Activated T-cell treated with anti-CD3 and anti-CD28 coated beads for 4 hours (primary cell): ENCODE results near the gene LIPE.
A peak's percentile ranks its signal among the peaks of the same experiment; 100 is the strongest.

ENCODE experiments used
- DNase-seq: peaks from one replicate; pipeline ENCODE4 v3.0.0-alpha.2; 2020

The LIPE gene

GRCh38 chr19:42442833-42443232, 15.6 kb upstream of the LIPE start, which contains the start of gene CXCL17:
TSS of gene CXCL17 (minus strand) at chr19:42442946. CDS start at chr19:42442832, 114 bp downstream.
- no peak for DNase-seq

GRCh38 chr19:42441049-42441445, 13.9 kb upstream of the LIPE start:
- no peak for DNase-seq

DNA sequence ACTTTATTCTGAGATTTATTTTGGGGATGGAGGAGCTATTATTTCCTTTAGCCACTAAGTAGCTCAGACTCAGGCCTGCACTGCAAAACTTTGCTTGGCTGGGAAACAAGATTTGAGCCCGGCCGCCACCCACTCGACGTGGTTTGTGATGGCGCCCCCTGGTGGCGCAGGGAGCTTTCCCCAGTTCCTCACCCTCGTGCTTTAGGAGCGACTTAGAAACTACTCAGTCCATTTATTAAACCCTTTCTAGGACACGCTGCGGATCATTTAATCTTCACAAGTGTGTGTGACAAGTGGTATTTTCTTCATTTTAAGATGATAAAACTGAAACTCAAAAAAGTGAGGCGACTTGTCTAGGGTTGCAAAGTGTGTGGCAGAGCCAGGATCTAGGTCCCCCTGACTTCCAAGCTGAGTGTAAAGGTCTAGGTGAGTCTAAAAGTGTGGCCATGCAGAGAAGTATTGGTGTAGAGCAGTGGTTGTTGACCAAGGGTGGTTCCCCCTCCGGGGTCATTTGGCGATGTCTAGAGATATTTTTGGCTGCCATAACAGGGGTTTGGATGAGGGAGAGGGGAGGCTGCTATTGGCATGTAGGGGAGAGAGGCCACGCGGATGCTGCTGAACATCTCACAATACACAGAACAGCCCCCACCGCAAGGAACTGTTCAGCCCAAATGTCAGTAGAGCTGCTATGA, 13.3 kb upstream of the LIPE start:
- DNase-seq: peak; percentile 79

DNA sequence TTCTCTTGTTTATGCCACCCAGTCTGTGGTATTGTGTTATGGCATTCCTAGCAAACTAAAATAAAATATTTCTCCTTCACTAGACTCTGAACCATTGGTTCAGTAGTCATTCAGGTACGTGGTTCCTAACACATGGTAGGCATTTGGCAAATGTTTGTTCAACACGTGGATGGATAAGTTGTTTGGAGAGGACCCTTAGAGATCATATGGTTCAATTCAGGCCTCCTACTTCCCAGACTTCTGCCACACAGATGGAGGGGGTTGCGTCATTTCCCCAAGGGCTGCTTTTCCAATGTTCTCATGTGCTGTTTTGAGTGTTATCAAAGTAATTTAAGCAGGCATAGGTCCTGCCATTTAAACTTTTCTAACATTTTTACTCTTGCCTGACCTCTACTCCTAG, 8.8 kb upstream of the LIPE start:
- no peak for DNase-seq

DNA sequence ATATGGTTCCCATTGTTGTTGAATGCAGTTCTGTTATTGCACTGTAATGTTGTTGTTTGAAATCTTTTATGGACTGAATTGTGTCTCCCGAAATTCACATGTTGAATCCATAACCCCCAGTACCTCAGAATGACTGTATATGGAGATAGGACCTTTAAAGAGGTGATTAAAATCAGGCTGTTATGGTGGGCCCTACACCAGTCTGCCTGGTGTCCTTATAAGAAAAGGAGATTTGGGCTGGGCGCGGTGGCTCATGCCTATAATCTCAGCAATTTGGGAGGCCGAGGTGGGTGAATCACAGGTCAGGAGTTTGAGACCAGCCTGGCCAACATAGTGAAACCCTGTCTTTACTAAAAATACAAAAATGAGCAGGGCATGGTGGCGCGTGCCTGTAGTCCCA, 8.1 kb upstream of the LIPE start:
- no peak for DNase-seq

- DNase-seq: peak; percentile 51
Observed at GRCh38 chr19:42433503-42434260, 6.5 kb upstream of the LIPE start.

DNA sequence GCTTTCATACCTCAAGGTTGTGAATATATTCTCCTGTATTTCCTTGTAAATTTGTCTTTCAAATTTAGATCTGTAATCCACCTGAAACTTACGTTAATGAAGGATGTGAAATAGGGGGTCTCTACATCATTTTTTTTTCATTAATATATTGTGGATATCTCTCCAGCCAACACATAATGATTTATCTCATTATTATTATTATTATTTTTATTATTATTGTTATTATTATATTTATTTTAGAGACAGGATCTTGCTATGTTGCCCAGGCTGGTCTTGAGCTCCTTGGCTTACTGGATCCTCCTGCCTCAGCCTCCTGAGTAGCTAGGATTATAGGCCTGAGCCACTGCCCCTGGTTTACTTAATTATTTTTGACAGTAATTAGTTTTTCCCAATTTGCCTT, 4.3 kb upstream of the LIPE start:
- DNase-seq: no peak

GRCh38 chr19:42428676-42429075, 1.5 kb upstream of the LIPE start:
- DNase-seq: no peak

- no peak for DNase-seq
Observed at GRCh38 chr19:42426643-42427042, 545 bp downstream of the LIPE start.

GRCh38 chr19:42424712-42425131, 2.5 kb downstream of the LIPE start:
- no peak for DNase-seq

GRCh38 chr19:42424345-42424707, 2.9 kb downstream of the LIPE start:
- DNase-seq: no peak

GRCh38 chr19:42423462-42424344, 3.5 kb downstream of the LIPE start:
- DNase-seq: peak; percentile 93

DNA sequence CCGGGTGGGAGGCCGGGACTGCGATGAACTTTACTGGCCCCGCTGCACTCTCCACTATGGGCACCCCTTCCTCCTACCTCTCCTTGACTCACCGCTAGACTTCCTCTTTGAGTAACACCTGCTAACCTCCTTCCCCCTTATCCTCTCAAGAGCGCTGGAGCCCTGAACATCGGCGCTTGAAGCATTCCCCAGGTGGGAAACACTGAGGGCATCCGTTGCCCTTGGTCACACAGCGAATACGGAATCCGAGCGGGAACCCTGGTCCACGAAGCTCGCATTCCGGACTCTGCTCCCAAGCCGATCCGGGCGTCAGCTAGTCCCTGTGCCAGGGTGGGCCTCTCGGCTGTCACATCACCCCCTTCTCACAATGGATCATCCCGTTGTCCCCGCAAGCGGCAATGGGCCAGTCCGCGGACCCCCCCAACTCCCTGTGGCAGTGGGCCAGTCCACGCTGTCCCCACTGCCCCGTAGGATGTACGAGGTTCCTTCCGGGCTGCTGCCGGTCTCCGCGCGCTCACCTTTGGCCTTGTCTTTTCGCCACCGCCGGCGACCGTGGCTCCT, 4.2 kb downstream of the LIPE start:
- DNase-seq: peak; percentile 16

DNA sequence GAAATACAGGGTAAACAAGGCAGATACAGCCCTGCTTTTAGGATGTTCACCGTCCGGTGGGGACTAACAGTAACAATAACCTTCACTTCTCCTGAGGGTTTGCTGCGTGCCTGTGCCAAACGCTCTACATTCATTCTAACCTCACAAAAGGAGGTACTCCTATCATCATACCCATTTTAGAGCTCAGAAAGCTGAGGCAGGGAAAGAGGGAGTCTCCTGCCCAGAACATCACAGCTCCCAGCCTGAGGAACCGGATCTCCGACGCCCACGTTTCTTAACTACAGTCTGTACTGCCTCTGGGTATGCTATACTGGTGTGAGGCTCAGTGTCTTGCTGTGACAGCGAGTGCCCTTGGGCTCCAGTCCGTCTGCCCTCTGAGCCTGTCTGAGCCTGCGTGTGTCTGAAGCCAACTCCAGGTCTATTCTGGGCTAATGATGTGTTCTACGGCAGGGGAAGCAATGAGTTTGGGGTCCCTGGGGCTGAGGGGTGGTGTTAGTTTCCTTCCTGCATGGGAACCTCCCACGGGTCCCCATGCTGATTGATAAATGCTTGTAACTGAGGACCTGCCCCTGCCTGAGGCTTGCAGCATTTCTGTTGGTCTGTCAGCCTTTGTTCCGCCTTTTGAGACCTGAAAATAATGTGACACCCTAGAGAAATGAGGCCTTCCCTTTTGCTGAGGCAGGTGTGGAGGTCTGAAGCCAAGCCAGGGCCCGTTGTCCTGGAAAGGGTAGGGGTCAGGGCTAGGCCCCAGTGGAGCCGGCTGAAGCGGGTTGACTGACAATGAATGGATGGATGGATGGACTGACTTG, 4.9 kb downstream of the LIPE start:
- no peak for DNase-seq

GRCh38 chr19:42421591-42422031, 5.6 kb downstream of the LIPE start:
- DNase-seq: no peak

DNA sequence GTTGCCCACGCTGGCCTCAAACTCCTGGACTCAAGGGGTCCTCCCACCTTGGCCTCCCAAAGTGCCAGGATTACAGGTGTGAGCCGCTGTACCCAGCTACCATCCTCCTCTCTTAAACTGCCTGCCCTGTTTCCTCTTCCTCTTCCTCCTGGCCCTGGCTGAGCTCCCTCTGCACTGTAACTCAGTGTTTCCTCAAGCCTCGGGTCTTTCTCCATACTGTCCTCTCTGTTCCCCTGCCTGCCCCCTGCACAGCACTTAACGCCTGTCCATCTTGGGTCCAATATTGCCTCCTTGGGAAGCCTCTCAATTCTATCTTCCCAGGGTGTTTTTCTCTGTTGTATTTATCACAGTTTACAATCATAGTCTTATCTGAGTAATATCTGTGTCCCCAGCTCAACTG, 6.1 kb downstream of the LIPE start:
- DNase-seq: no peak

DNA sequence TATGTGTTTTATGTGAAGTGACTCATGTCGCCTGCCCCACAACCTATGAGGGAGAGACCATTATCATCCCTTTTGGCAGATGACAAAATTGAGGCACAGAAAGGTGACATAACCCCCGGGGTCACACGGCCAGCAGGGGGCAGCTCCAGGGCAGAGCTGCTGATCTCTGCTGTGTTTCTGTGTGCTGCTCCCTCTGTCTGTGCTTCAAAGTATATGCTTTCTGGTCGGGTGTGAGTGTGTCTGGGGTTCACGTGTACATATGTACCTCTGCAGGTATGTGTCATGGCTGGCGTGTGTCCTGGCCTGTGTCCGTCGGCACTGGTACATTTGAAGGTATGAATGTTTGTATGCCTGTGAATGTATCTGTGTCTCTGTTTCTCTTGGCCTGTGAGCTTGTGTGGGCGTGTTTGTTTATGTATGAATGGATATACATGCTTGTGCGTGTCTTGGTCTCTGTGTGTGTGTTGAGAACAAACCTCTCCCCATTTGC, 7.1 kb downstream of the LIPE start:
- peak; percentile 68 for DNase-seq

DNA sequence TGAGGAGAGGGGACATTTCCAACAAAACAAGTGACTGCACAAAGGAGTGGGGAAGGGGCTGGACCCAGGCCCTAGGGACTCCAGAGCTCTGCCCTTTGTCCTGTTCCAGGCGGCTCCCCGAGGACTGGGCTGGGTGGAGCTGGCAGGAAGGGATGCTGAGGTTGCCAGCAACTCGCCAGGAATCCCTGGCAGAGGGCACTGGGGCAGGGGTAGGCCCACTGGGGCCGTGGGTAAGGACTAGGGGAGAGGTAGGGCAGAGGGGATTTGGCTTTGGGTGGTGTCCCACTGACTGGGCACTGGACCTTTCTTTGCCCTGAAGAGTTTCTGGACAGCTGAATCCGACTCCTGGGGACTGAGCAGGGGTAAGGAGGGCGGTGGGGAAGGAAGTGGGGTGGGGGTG, 7.9 kb downstream of the LIPE start:
- no peak for DNase-seq

- no peak for DNase-seq
Observed at GRCh38 chr19:42412661-42413076, 14.5 kb downstream of the LIPE start.

GRCh38 chr19:42412227-42412626, 15.0 kb downstream of the LIPE start:
- no peak for DNase-seq

GRCh38 chr19:42411581-42412178, 15.5 kb downstream of the LIPE start:
- DNase-seq: no peak

GRCh38 chr19:42410371-42410770, 16.8 kb downstream of the LIPE start:
- DNase-seq: no peak
